ENCODE results near the gene DIS3. TPM values are rescaled to one million over a fixed set of nuclear protein-coding genes. Genes with fewer than 3 reads are reported as not detected.
A peak's percentile ranks its signal among the peaks of the same experiment; 100 is the strongest.
"Not testable (repeated sequence)": the region's sequence is repeated elsewhere in the genome, so short reads cannot be mapped to it uniquely, and the experiment has no call there.

DIS3 gene
- total and polyA plus RNA-seq, 3 donors from 2014 or later = 27.8 to 43.9 (median 37.6) TPM

DNA sequence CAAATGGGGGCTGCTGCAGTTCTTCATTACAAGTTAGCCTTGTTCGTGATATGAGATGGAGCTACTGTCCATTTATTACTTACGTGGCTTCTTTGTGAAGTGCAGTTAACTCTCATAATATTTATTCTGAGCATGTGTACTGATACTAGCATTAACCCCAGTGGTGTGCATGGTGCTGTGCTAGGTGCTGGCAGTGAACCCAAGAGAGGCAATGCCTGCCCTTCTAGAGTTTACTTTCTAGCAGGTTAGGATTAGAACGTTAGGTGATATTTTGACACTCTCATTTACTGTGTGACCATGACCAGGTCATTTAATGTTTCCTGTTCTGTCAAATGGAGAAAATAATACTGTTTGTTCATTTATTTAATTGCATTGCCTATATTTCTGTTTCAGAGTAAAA is 17.1 kb upstream of the DIS3 start:
- intact Hi-C loops (cut with DNase I; ENCODE audit: low total_unique reads) = no loop called here
- no peaks in the 10 kb centered on the region for H3K36me3 ChIP-seq (ENCODE audit: low read depth, missing control alignments)
- 71 to 76% methylated on average over 3 of the region's 3 CpGs for WGBS, 2 donors

DNA sequence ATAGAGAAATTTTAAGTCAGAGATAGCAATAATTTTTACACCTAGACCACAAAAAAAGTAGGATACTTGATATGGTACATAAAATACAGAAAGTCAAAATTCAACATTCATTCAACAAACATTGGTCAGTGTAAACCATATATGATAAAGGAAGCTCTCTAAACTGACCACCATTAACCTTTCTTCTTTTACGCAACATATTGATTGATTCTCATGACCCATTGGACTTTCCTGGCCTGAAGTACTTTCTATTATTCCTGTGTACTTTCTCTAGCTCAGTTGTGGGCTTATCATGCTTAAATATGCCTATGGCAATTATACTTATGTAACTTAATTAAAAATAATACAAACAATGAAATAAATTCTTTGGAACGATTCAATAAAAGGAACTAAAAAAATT is 10.9 kb upstream of the DIS3 start:
- Histone ChIP-seq H3K36me3 (ENCODE audit: low read depth, missing control alignments) (no peaks in the 10 kb centered on the region), H3K4me1 (no peaks in the 10 kb centered on the region), H3K4me3 (no peak overlapping the region), H3K9me3 (no peaks in the 10 kb centered on the region), H3K27me3 (no peaks in the 10 kb centered on the region), H3K27ac (no peak overlapping the region)
- 94% methylated on average over 2 of the region's 2 CpGs for WGBS, 2 donors
- TF ChIP-seq, protein P1, sequence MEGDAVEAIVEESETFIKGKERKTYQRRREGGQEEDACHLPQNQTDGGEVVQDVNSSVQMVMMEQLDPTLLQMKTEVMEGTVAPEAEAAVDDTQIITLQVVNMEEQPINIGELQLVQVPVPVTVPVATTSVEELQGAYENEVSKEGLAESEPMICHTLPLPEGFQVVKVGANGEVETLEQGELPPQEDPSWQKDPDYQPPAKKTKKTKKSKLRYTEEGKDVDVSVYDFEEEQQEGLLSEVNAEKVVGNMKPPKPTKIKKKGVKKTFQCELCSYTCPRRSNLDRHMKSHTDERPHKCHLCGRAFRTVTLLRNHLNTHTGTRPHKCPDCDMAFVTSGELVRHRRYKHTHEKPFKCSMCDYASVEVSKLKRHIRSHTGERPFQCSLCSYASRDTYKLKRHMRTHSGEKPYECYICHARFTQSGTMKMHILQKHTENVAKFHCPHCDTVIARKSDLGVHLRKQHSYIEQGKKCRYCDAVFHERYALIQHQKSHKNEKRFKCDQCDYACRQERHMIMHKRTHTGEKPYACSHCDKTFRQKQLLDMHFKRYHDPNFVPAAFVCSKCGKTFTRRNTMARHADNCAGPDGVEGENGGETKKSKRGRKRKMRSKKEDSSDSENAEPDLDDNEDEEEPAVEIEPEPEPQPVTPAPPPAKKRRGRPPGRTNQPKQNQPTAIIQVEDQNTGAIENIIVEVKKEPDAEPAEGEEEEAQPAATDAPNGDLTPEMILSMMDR (IDR thresholded peaks at IDR 0.05) = no peak
- TF ChIP-seq POLR2A (IDR thresholded peaks at IDR 0.05) = no peak
- no peak for DNase-seq
- intact Hi-C loops (cut with DNase I; ENCODE audit: low total_unique reads) = no loop called here

More for the DNA sequence above, 17.1 kb upstream of the DIS3 start:
- H3K27me3 ChIP-seq = no peaks in the 10 kb centered on the region
- no peak for TF ChIP-seq POLR2A (IDR thresholded peaks at IDR 0.05)
- TF ChIP-seq, protein P1 (IDR thresholded peaks at IDR 0.05) = no peak
- H3K4me3 ChIP-seq = no peak overlapping the region
- no peaks in the 10 kb centered on the region for H3K9me3 ChIP-seq
- DNase-seq = no peak
- H3K4me1 ChIP-seq = no peaks in the 10 kb centered on the region
- H3K27ac ChIP-seq = no peak overlapping the region

DNA sequence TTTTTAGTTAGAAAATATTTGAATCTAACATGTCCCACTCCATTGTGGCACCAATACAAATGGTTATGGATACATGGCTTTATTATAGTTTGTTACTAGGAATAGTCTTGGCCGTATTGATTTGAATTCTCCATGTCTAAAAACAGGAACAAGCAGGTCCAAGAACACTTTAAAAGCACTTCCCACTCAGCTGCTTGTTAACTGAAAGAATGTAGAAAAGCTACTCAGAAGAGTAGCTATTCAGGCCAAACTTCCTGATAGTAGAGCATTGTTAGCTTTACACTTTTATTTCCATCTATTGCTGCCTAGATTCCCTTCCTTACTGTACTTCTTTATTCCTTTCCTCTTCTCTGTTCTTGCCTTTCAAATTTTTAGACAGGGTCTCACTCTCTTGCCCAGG is 7.1 kb upstream of the DIS3 start:
- no peaks in the 10 kb centered on the region for H3K27me3 ChIP-seq
- no peaks in the 10 kb centered on the region for H3K9me3 ChIP-seq
- no peak for TF ChIP-seq POLR2A (IDR thresholded peaks at IDR 0.05)
- TF ChIP-seq, protein P1 (IDR thresholded peaks at IDR 0.05) = no peak
- intact Hi-C loops (cut with DNase I; ENCODE audit: low total_unique reads) = no loop called here
- H3K4me3 ChIP-seq = no peak overlapping the region
- no peaks in the 10 kb centered on the region for H3K36me3 ChIP-seq (ENCODE audit: low read depth, missing control alignments)
- WGBS, 2 donors = 64 to 75% methylated on average over 1 of the region's 1 CpG
- H3K27ac ChIP-seq = no peak overlapping the region
- no peak for DNase-seq
- no peaks in the 10 kb centered on the region for H3K4me1 ChIP-seq

DNA sequence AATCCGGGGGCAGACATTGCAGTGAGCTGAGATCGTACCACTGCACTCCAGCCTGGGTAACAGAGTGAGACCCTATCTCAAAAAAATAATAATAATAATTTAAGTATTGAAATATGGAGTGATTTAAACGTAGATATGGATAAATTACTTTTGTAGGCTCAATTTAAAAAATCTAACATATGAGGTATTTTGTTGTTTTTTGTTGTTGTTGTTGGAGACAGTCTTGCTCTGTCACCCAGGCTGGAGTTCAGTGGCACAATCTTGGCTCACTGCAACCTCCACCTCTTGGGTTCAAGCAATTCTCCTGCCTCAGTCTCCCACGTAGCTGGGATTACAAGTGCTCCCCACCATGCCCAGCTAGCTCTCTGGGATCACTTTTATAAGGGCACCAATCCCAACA is 3.0 kb upstream of the DIS3 start:
- intact Hi-C loops (cut with DNase I; ENCODE audit: low total_unique reads); H3K4me3 ChIP-seq; DNase-seq; H3K27me3 ChIP-seq; H3K27ac ChIP-seq; H3K9me3 ChIP-seq; H3K36me3 ChIP-seq (ENCODE audit: low read depth, missing control alignments): not testable (repeated sequence)
- H3K4me1 ChIP-seq = peaks cover 16% of the 10 kb centered on the region
- WGBS, 2 donors = 90 to 96% methylated on average over 4 of the region's 4 CpGs

DNA sequence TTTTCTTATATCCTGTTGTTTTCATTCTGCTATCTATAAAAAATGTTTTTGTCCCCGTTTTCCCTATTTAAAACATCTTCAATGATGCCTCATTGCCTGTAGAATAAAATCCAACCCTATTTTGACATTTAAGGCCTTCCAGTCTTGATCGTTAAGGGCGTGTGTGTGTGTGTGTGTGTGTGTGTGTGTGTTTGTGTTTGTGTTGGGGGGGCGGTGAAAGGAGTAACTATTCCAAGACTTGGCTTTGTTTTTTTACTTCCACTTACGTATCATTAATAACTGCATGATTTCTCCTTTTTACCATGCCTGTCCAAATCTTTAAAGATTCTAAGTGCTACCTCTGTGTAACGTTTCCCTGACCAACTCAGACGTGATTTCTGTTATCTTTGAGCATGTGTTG is 1.0 kb upstream of the DIS3 start:
- peaks cover 22% of the 10 kb centered on the region for H3K4me1 ChIP-seq
- no peaks in the 10 kb centered on the region for H3K27me3 ChIP-seq
- H3K27ac ChIP-seq = peak overlapping the region in 1 of 2 donors; percentile 86
- DNase-seq = no peak
- WGBS, 2 donors = 1% methylated on average over 7 of the region's 7 CpGs
- H3K4me3 ChIP-seq = peak overlapping the region; percentile 83 to 94
- H3K9me3 ChIP-seq = no peaks in the 10 kb centered on the region
- no peaks in the 10 kb centered on the region for H3K36me3 ChIP-seq (ENCODE audit: low read depth, missing control alignments)
- TF ChIP-seq, protein P1 (IDR thresholded peaks at IDR 0.05) = no peak
- no peak for TF ChIP-seq POLR2A (IDR thresholded peaks at IDR 0.05)
- intact Hi-C loops (cut with DNase I; ENCODE audit: low total_unique reads) = no loop called here
